ENCODE data around the gene CELA1. TPM values are rescaled to one million over a fixed set of nuclear protein-coding genes. Genes with fewer than 3 reads are reported as not detected.

The CELA1 gene
- total and polyA plus RNA-seq, 10 of the 15 experiments (the other 5 are each of a cell fraction or from before 2014, with no cell fraction given) = not detected

GRCh38 chr12:51365276-51365675 lies 18.8 kb upstream of the CELA1 start (continued):
- TF ChIP-seq, protein P1, sequence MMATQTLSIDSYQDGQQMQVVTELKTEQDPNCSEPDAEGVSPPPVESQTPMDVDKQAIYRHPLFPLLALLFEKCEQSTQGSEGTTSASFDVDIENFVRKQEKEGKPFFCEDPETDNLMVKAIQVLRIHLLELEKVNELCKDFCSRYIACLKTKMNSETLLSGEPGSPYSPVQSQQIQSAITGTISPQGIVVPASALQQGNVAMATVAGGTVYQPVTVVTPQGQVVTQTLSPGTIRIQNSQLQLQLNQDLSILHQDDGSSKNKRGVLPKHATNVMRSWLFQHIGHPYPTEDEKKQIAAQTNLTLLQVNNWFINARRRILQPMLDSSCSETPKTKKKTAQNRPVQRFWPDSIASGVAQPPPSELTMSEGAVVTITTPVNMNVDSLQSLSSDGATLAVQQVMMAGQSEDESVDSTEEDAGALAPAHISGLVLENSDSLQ (IDR thresholded peaks at IDR 0.05) = no peak

DNA sequence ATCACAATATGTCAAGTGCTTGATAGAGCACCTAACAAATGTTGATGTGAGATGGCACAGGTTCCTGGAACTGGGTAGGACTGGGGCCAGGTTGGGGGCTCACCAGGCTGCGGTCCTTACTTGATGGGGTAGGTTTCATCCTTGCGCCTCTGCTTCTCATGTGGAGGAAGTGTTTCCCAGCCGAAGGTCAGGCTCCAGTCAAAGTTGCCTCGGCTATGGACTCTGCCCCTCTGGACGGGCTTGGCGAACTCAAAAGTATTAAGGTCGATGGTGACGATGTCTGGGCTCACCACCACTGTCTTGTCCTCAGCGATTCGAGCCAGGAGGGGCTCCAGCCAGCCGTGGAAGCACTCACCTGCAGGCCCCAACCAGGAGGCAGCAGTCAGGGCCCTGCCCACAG lies 17.5 kb upstream of the CELA1 start:
- CTCF ChIA-PET = interaction anchor here (0.7 kb wide), 1 partner anchor 168 kb away, joined by 3 read pairs; no protein-coding TSS in a partner anchor
- no peak for ATAC-seq
- RAD21 ChIA-PET (ENCODE audit: unreplicated experiment) = no interaction called here
- no peaks in the 10 kb centered on the region for H3K27me3 ChIP-seq (replicated peaks in 1 of 2; ENCODE audit: control insufficient read depth in 2 of 2, insufficient read depth in 2 of 2, low read length in 1 of 2)
- no peak for DNase-seq (ENCODE audit: low read depth, low spot score)
- H3K36me3 ChIP-seq (ENCODE audit: control insufficient read depth in 2 of 2, insufficient read depth in 2 of 2, low read length in 1 of 2) = peaks cover 0 to 10% of the 10 kb centered on the region in 2 experiments
- no peak overlapping the region for H2AFZ ChIP-seq (ENCODE audit: control insufficient read depth, low read depth, low read length)
- no peak overlapping the region for H3K9ac ChIP-seq (ENCODE audit: control insufficient read depth, insufficient read depth, low read length)
- intact Hi-C loops (cut with micrococcal nuclease; ENCODE audit: unreplicated experiment) (no loop called here), in situ Hi-C loops (cut with MboI) (no loop called here)
- H3K79me2 ChIP-seq (ENCODE audit: control insufficient read depth, insufficient read depth, low read length) = no peaks in the 10 kb centered on the region
- SMC1A ChIA-PET (ENCODE audit: uncharacterized antibody, unreplicated experiment) = no interaction called here
- H3K27ac ChIP-seq (ENCODE audit: control insufficient read depth, insufficient read depth) = no peak overlapping the region
- WGBS (ENCODE audit: insufficient coverage, insufficient replicate concordance, low lambda C conversion rate, missing lambda C conversion rate) = 90% methylated on average over 11 of the region's 11 CpGs
- no peaks in the 10 kb centered on the region for H3K9me3 ChIP-seq (replicated peaks; ENCODE audit: control insufficient read depth, insufficient read depth, low read length)
- POLR2A ChIA-PET = no interaction called here
- H3K4me3 ChIP-seq = no peak overlapping the region
- FAIRE-seq = no peak
- no TSS peak for BruUV-seq (replicated peaks)
- H4K20me1 ChIP-seq (ENCODE audit: control insufficient read depth, insufficient read depth) = no peaks in the 10 kb centered on the region
- no peak overlapping the region for H3K4me2 ChIP-seq (ENCODE audit: control insufficient read depth, insufficient read depth)
- H3K4me1 ChIP-seq (ENCODE audit: control insufficient read depth, insufficient read depth, low read length) = peaks cover 10% of the 10 kb centered on the region
- TF ChIP-seq EGR1 (IDR thresholded peaks at IDR 0.05; ENCODE audit: borderline replicate concordance in 1 of 2, low read depth in 2 of 2, low read length in 2 of 2) = no peak
- no peak for TF ChIP-seq SIX5 (IDR thresholded peaks at IDR 0.05; ENCODE audit: low read depth, low read length, severe bottlenecking)
- no peak for TF ChIP-seq KLF5 (IDR thresholded peaks at IDR 0.05; ENCODE audit: partially characterized antibody)
- no peak for TF ChIP-seq EED (IDR thresholded peaks at IDR 0.05; ENCODE audit: low read depth)
- no peak for TF ChIP-seq KAT2A (conservative IDR thresholded peaks at IDR 0.05; ENCODE audit: control insufficient read depth, low read depth, low read length)
- no peak for TF ChIP-seq ZNF687 (IDR thresholded peaks at IDR 0.05)
- TF ChIP-seq RAD21 (IDR thresholded peaks at IDR 0.05; ENCODE audit: insufficient read depth, low read depth, low read length) = no peak
- TF ChIP-seq IRF4 (IDR thresholded peaks at IDR 0.05; ENCODE audit: low read depth, low read length) = no peak
- no peak for TF ChIP-seq NBN (IDR thresholded peaks at IDR 0.05)
- no peak for TF ChIP-seq POLR2AphosphoS2 (IDR thresholded peaks at IDR 0.05; ENCODE audit: low read depth, low read length)
- TF ChIP-seq POU2F2 (IDR thresholded peaks at IDR 0.05; ENCODE audit: borderline replicate concordance, low read depth, low read length) = no peak
- no peak for TF ChIP-seq BACH1 (IDR thresholded peaks at IDR 0.05; ENCODE audit: borderline replicate concordance)
- TF ChIP-seq, protein P1 (IDR thresholded peaks at IDR 0.05) = no peak
